Transverse colon (tissue), 4 donors: ENCODE results near the gene PRH2.

Experiments used
- CTCF ChIP-seq, 5 experiments: fragments of 200-600 bp in 3 of 5; fragments of 450-650 bp in 2 of 5; sonication (generic) in 3 of 5; IDR thresholded peaks; 1 replicate in 2 of 5; 2 replicates in 3 of 5; pipeline ENCODE4 v1.5.1; 2016 to 2017; ENCODE audit warnings: antibody characterized with exemption in 5 of 5, inconsistent platforms in 3 of 5, mild to moderate bottlenecking in 2 of 5, moderate library complexity in 1 of 5
- POLR2AphosphoS5 ChIP-seq, 3 donors: sonication (generic); formaldehyde crosslinking; IDR thresholded peaks; one replicate each; pipeline ENCODE4 v1.6.1; 2016; ENCODE audit warnings: antibody characterized with exemption in 3 of 3

- TF ChIP-seq CTCF (IDR thresholded peaks at IDR 0.05), result no peak
- TF ChIP-seq POLR2AphosphoS5 (IDR thresholded peaks at IDR 0.05), result no peak
Observed at GRCh38 chr12:10956085-10956484, 27.0 kb downstream of the PRH2 start.
